Stimulated activated naive B cell treated with anti-CD40 and anti-IgM and Interleukin-4, amounts not matched to agents 10 μg/mL and 1 μg/mL and 100 μg/mL, for 72 hours (primary cell): ENCODE data around the gene SLC35A2.

ENCODE experiments used
- ATAC-seq, 2 donors: fragments of 150-1000 bp; cut with Tn5 transposase; replicated peaks; 2 replicates each; pipeline ENCODE4 v1.10.0; 2021; ENCODE audit warnings: moderate library complexity in 1 of 2
- DNase-seq: peaks from one replicate; pipeline ENCODE4 v3.0.0; 2021
- H3K27ac Mint-ChIP-seq: one replicate; pipeline ENCODE4 v1.8.0; 2022; ENCODE audit warnings: mild to moderate bottlenecking, mixed read lengths
- H3K27me3 Mint-ChIP-seq, 2 donors: one replicate each; pipeline ENCODE4 v1.8.0; 2022; ENCODE audit warnings: mixed read lengths in 2 of 2
- H3K36me3 Mint-ChIP-seq, 2 donors: one replicate each; pipeline ENCODE4 v1.8.0; 2022; ENCODE audit warnings: mixed read lengths in 2 of 2, mild to moderate bottlenecking in 1 of 2
- H3K4me1 Mint-ChIP-seq, 2 donors: one replicate each; pipeline ENCODE4 v1.8.0; 2022; ENCODE audit warnings: mixed read lengths in 2 of 2, mild to moderate bottlenecking in 1 of 2
- H3K4me3 Mint-ChIP-seq, 2 donors: one replicate each; pipeline ENCODE4 v1.8.0; 2022; ENCODE audit warnings: mild to moderate bottlenecking in 2 of 2, mixed read lengths in 2 of 2, moderate library complexity in 1 of 2
- H3K9me3 Mint-ChIP-seq, 2 donors: one replicate each; pipeline ENCODE4 v1.8.0; 2022; ENCODE audit warnings: mixed read lengths in 2 of 2, mild to moderate bottlenecking in 1 of 2

Gene SLC35A2

DNA sequence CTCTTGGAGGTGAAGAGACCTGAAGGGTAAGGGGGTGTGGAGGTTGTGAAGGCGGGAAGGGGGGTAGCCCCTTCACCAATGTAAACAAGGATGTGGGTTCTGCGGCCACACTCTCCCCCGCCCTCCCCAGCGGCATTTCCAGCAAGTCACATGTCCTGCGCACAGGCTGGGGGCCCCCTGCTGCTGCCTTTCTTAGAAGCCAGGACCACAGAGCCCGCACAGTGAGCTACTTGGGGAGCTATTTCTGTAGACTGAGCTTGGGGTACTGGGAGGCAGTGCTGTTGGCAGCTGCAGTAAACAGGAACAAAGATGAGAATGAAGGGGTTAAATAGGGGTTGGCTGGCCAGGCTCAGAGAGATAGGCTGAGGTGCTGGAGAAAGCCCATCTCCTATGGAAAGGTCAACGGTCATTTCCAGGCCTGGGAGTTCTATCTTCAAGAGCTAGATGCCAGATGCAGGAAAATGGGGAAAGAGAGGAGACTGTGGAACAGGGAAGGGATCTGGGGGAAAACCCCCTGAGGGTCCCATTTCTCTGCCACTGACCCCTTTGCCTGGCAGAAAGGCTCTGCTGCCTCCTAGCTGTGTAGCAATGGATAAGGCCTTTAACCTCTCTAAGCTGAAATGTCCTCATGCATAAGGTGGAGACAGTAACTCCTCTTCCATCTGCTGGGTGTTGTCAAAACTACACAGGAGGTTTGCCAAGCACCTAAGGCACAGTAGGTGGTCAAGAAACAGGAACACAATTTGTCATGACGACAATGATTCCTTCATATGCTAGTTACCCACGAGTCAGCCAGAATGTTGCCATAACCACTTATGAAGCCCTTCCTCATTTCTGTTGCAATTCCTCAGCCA, 25.8 kb upstream of the SLC35A2 start:
- peaks cover 71 to 86% of the 10 kb centered on the region in 2 donors for H3K4me1 Mint-ChIP-seq
- peak overlapping the region; percentile 75 to 78 for H3K4me3 Mint-ChIP-seq
- H3K27me3 Mint-ChIP-seq: no peaks in the 10 kb centered on the region
- H3K9me3 Mint-ChIP-seq: no peaks in the 10 kb centered on the region
- peaks cover 45 to 68% of the 10 kb centered on the region in 2 donors for H3K36me3 Mint-ChIP-seq
- ATAC-seq: peak; percentile 73 to 81
- peak overlapping the region; percentile 96 for H3K27ac Mint-ChIP-seq
- DNase-seq: peak; percentile 91

DNA sequence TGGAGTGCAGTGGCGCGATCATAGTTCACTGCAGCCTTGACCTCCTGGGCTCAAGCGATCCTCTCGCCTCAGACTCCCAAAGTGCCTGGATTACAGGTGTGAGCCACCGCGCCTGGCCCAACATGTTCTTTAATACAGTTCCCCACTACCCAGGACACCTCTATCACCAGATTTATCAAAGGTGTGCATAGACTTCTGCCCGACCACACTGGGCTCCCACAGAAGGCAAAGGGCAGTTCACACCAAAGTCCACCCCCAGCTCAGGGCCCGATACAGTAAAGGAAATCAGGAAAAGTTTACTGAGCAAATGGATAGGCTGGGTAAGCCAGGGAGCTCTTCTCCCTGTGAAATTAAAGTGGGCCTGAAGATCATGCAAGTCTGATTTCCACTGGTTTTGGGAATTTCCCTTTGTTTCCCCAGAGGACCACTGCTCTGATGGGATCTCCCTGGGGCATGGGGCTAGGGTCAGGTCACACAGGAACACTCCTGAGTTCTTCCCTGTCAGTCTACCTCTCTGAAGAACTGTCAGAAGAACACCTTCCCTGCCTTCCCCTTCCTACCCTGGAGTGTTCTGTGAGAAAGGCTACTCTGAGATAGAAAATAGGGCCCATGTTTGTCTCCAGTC, 25.1 kb upstream of the SLC35A2 start:
- Mint-ChIP-seq H3K4me3 (peak overlapping the region; percentile 75 to 78), H3K9me3 (no peaks in the 10 kb centered on the region), H3K27me3 (no peaks in the 10 kb centered on the region), H3K36me3 (peaks cover 40 to 64% of the 10 kb centered on the region in 2 donors), H3K27ac (peak overlapping the region; percentile 96), H3K4me1 (peaks cover 64 to 79% of the 10 kb centered on the region in 2 donors)
- ATAC-seq (peak; percentile 2 to 6), DNase-seq (peak; percentile 54)

DNA sequence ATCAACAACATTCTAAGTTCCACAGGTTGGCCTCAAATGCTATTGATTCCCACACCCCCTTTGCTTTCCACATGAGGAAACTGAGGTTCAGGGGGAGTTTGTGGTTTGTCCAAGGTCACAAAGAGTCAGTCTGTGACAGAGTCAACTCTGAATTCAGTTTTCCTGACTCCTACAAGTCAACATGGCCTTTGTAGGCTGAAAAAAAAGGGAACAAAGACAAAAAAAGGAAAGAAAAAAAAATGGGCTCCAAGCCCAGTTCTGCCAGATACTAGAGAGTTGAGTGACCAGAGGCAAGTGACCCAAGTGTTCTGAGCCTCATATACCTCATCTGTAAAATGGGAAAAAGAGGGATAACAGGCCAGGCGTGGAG, 23.8 kb upstream of the SLC35A2 start:
- Mint-ChIP-seq H3K4me1 (peaks cover 56 to 72% of the 10 kb centered on the region in 2 donors), H3K36me3 (peaks cover 33 to 59% of the 10 kb centered on the region in 2 donors), H3K4me3 (peak overlapping the region; percentile 51 to 64), H3K27me3 (no peaks in the 10 kb centered on the region), H3K27ac (peak overlapping the region; percentile 96), H3K9me3 (no peaks in the 10 kb centered on the region)
- DNase-seq: no peak
- no peak for ATAC-seq

DNA sequence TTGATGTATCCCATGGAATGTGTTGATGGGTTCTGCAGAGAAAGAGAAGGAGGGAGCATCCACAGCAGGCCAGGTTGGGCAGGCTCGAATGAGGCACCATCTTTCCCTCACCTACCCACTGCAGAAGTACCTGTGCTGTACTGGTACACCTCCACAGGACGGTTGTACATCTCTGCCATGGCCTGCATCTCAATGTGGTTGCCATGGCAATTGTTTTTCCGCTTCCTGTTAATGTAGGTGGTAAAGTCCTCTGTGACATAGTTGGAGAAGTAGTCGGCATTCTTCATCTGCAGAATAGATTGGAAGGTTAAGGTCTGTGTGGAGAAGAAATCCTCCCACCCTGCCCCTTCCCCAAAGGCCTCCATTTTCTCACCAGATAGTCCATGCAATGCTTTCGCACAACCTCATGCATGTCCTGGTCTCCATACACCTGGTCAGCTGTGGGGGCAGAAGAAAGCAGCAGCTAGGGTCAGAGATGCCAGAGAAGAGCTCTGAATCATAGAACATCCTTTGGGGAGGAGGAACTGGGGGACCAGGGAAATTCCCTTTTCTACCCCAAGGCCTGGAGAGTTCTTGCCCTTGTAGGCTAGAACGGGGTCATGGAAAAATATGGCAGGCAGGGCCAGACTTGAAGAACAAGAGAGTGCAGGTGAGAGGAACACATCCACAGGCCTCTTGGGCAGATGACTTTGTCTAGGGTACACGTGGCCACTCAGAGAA, 23.3 kb upstream of the SLC35A2 start:
- H3K36me3 Mint-ChIP-seq: peaks cover 36 to 59% of the 10 kb centered on the region in 2 donors
- peak overlapping the region; percentile 51 to 64 for H3K4me3 Mint-ChIP-seq
- H3K4me1 Mint-ChIP-seq: peaks cover 54 to 67% of the 10 kb centered on the region in 2 donors
- H3K27ac Mint-ChIP-seq: peak overlapping the region; percentile 96
- no peaks in the 10 kb centered on the region for H3K9me3 Mint-ChIP-seq
- ATAC-seq (peak; percentile 2 to 4), DNase-seq (peak; percentile 50)
- no peaks in the 10 kb centered on the region for H3K27me3 Mint-ChIP-seq

DNA sequence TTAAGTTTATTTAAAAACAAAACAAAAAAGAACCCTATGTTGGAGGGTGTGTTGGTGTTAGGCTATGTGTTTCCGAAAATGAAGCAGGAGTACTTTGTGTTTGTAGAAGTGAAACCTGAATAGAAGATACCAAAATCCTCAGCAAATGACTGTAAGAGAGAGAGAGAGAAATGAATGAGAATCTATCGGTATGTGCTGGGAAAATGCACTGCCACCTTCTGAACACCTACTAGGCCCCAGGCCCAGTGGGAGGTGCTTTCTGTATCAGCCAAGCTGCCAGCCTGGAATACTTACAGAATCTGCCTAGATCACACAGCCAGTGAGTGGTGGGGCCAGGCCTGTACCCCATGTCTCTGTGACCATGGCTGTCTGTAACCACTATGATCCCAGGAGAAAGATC, 22.3 kb upstream of the SLC35A2 start:
- H3K4me3 Mint-ChIP-seq: peak overlapping the region; percentile 36 to 58
- H3K4me1 Mint-ChIP-seq: peaks cover 44 to 57% of the 10 kb centered on the region in 2 donors
- H3K27ac Mint-ChIP-seq: peak overlapping the region; percentile 96
- DNase-seq (no peak), ATAC-seq (peak; percentile 11 to 15)
- no peaks in the 10 kb centered on the region for H3K9me3 Mint-ChIP-seq
- no peaks in the 10 kb centered on the region for H3K27me3 Mint-ChIP-seq
- peaks cover 28 to 51% of the 10 kb centered on the region in 2 donors for H3K36me3 Mint-ChIP-seq

DNA sequence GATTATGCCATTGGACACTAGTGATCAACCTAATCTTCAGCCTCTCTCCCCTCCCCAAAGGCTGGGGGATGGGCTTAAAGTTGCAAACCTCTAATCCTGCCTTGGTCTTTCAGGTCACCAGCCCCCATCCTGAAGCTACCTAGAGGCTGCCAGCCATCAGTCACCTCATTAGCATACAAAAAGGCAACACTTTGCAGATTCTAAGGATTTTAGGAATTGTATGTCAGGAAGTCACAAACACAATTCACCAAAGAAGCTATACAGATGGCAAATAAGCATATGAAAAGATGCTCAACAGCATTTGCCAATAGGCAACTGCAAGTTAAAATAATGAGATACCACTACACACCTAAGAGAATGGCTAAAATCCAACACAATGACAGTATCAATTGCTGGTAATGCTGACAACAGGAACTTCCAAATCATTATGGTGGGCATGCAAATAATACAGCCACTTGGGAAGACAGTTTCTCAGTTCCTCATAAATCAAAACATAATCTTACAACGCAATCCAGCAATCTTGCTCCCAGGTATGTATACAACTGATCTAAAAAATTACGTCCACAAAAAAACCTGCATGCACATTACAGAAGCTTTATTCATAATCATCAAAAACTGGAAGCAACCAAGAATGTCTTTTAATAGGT, 16.4 kb upstream of the SLC35A2 start:
- peaks cover 0 to under 1% of the 10 kb centered on the region in 2 donors for H3K27me3 Mint-ChIP-seq
- H3K9me3 Mint-ChIP-seq: no peaks in the 10 kb centered on the region
- DNase-seq (no peak), ATAC-seq (no peak)
- peaks cover 16 to 25% of the 10 kb centered on the region in 2 donors for H3K36me3 Mint-ChIP-seq
- H3K4me3 Mint-ChIP-seq: no peak overlapping the region
- peak overlapping the region; percentile 59 for H3K27ac Mint-ChIP-seq
- peaks cover 23 to 24% of the 10 kb centered on the region in 2 donors for H3K4me1 Mint-ChIP-seq

DNA sequence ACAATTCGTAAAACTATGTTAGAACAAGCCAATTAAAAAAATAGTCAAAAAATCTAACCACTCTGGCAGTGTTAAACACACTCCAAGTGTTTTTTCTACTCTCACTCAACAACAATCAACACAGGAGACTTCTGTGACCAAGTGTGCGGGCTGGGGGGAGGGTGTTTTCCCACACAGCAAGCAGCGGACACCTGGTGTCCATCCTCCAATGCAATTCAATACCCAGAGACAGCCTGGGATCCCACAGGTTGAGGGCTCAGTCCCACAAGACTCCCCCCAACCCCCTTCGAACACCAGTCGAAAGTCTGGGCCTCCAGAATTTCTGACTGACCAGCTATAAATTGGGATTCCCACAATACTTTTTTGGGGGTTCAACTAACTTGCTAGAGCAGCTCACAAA, 15.7 kb upstream of the SLC35A2 start:
- ATAC-seq (no peak), DNase-seq (no peak)
- Mint-ChIP-seq H3K4me3 (no peak overlapping the region), H3K27me3 (peaks cover 0 to 3% of the 10 kb centered on the region in 2 donors), H3K4me1 (peaks cover 22% of the 10 kb centered on the region in 2 donors), H3K36me3 (peaks cover 16 to 26% of the 10 kb centered on the region in 2 donors), H3K27ac (no peak overlapping the region), H3K9me3 (no peaks in the 10 kb centered on the region)

DNA sequence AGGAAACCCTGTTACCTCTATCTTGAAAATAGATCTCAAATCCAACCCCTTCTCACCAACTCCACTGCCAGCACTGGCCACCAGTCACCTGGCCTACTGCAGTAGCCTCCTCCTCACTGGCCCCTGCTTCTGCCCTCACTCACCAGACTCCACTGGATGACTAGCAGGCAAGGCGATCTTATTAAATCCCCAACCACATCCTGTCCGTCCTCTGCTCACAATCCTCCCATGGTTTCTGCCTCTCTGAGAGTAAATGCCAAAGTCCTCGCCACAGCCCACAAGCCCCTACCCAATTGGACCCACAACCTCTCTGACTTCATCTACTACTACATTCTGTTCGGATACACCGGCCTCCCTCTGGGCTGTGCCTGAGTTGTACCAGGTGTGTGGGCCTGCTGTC, 12.8 kb upstream of the SLC35A2 start:
- no peak for DNase-seq
- Mint-ChIP-seq H3K9me3 (no peaks in the 10 kb centered on the region), H3K27me3 (peaks cover 0 to 3% of the 10 kb centered on the region in 2 donors), H3K4me3 (no peak overlapping the region), H3K4me1 (peaks cover 35 to 39% of the 10 kb centered on the region in 2 donors), H3K36me3 (peaks cover 17 to 23% of the 10 kb centered on the region in 2 donors), H3K27ac (peak overlapping the region; percentile 15)
- ATAC-seq: no peak

DNA sequence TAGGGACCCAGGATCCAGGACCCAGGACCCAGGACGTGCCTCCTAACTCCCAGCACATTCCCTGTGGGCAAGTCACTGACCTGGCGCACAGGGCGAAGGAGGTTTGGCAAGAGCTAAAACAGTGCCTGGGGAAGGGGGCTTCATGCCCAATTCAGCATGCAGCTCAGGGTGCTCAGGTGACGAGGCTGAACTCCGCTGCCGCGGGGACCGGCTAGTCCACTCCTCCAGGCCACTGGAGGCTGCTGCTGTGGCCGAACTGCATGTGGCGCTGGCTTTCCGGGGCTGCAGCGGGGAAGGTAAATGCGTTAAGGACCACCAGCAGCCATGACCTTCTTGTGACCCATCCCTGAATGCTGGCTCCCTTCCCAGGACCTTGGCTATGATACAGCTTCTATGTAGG, 12.3 kb upstream of the SLC35A2 start:
- ATAC-seq (no peak), DNase-seq (no peak)
- Mint-ChIP-seq H3K4me1 (peaks cover 35 to 41% of the 10 kb centered on the region in 2 donors), H3K4me3 (no peak overlapping the region), H3K27ac (no peak overlapping the region), H3K9me3 (no peaks in the 10 kb centered on the region), H3K27me3 (peaks cover 0 to 3% of the 10 kb centered on the region in 2 donors), H3K36me3 (peaks cover 17 to 23% of the 10 kb centered on the region in 2 donors)

DNA sequence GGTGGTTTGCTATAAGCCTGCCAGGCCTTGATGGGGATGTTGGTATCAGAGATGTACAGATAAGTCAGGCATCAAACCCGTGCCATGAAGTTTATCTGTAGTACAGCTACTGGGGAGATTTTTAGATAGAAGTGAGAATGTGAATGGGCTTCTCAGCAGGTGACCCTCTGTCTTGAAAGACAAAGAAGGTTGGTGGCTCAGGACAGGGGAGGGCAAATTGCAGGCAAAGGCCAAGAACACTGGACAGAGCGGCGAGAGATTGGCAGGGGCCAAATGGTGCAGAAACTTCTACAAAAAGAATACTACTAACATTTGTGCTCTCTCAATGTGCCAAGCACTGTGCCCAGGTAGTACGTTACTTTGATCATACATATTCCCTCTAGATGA, 9.3 kb upstream of the SLC35A2 start:
- Mint-ChIP-seq H3K27ac (peak overlapping the region; percentile 96), H3K4me3 (no peak overlapping the region), H3K27me3 (peaks cover 0 to 3% of the 10 kb centered on the region in 2 donors), H3K9me3 (no peaks in the 10 kb centered on the region), H3K36me3 (peaks cover 34 to 35% of the 10 kb centered on the region in 2 donors), H3K4me1 (peaks cover 30 to 39% of the 10 kb centered on the region in 2 donors)
- ATAC-seq: no peak
- no peak for DNase-seq

DNA sequence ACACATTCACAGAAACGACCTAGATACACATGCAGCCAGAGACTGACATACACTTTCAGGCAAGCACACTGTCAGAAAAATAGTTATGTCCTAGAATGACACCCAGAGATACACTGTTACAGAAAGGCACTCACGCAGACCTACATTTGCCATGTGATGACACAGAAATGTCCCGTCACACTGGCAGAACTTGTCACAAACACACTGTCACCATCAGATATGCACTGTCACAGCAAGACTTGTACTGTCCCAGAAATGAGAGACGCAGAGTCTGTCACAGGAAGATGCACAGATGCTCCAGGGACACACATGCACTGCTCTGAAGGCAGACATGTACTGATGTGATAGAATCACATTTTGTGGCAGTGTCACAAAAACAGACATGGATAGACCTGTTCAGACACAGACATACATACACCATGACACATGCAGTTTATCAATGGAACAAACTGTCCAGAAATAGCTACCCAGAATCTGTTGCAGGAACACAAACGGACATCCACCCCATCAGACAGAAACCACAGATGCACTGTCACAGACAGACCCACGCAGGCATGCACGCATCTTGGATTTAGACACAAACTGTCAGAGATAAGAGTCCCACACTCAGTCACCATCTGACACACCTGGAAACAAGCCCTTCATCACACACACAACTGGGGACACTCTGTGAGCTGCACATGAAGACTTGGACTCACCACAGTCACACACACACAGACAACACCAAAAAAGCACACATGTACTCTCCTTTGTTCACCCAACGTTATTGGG, 8.7 kb upstream of the SLC35A2 start:
- ATAC-seq (no peak), DNase-seq (no peak)
- peaks cover 31% of the 10 kb centered on the region in 2 donors for H3K36me3 Mint-ChIP-seq
- peaks cover 0 to 3% of the 10 kb centered on the region in 2 donors for H3K27me3 Mint-ChIP-seq
- H3K9me3 Mint-ChIP-seq: no peaks in the 10 kb centered on the region
- H3K4me1 Mint-ChIP-seq: peaks cover 28 to 39% of the 10 kb centered on the region in 2 donors
- peak overlapping the region; percentile 96 for H3K27ac Mint-ChIP-seq
- H3K4me3 Mint-ChIP-seq: peak overlapping the region; percentile 85 to 90

DNA sequence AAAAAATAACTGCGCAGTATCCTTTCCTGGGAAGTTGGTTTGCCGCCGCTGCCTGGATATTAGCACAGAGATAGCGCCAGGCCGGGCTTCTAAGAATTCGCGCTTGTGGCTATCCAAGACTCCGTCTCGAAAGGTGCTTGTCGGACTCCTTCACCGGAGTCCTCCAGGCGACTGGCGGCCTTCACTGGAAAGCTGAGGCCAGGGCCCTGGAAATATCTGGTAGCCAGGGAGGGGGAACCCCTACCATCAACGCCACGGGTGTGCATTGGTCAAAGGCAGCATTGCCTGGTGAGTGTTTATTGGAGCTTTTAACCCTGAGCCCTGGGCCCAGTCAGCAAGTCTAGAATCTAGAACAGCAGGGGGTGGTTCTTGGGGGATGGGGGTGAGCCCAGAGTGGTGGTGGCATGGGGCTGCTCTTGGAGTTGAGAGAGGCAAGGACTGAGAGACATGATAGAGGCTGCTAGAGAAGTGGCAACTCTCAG, 8.0 kb upstream of the SLC35A2 start:
- Mint-ChIP-seq H3K27me3 (peaks cover 0 to 3% of the 10 kb centered on the region in 2 donors), H3K4me3 (peak overlapping the region; percentile 85 to 90), H3K9me3 (no peaks in the 10 kb centered on the region), H3K36me3 (peaks cover 30% of the 10 kb centered on the region in 2 donors), H3K27ac (peak overlapping the region; percentile 96), H3K4me1 (peaks cover 26 to 43% of the 10 kb centered on the region in 2 donors)
- DNase-seq (peak; percentile 38), ATAC-seq (peak; percentile 38 to 49)
